Stomach (tissue), 9 donors: ENCODE measurements around the gene NNMT. TPM values are rescaled to one million over a fixed set of nuclear protein-coding genes. Genes with fewer than 3 reads are reported as not detected.
A peak's percentile ranks its signal among the peaks of the same experiment; 100 is the strongest.

Experiments
- DNase-seq, 2 donors: peaks; one replicate each; pipeline versions ENCODE4 v3.0.0 to v3.0.0-alpha.2; 2013 to 2019
- H3K27ac ChIP-seq, 5 donors: fragments of 200-600 bp in 4 of 5; sonication (generic) in 4 of 5; one replicate each; pipeline ENCODE4 v1.5.1; 2013 to 2019; ENCODE audit warnings: mild to moderate bottlenecking in 1 of 5, moderate library complexity in 1 of 5
- H3K27me3 ChIP-seq, 3 donors: fragments of 200-600 bp; sonication (generic); one replicate each; pipeline ENCODE4 v1.5.1; 2017 to 2019; ENCODE audit warnings: mixed run types in 1 of 3
- H3K36me3 ChIP-seq, 4 donors: fragments of 200-600 bp; sonication (generic); 1 replicate in 3 of 4; 2 replicates in 1 of 4; pipeline ENCODE4 v1.5.1; 2016 to 2019
- H3K4me1 ChIP-seq, 4 donors: fragments of 200-600 bp; sonication (generic); one replicate each; pipeline ENCODE4 v1.5.1; 2016 to 2019
- H3K4me3 ChIP-seq, 4 donors: fragments of 200-600 bp; sonication (generic) in 3 of 4; one replicate each; pipeline ENCODE4 v1.5.1; 2016 to 2019; ENCODE audit warnings: mild to moderate bottlenecking in 1 of 4
- H3K9me3 ChIP-seq, 4 donors: fragments of 200-600 bp; sonication (generic); one replicate each; pipeline ENCODE4 v1.5.1; 2016 to 2019
- EP300 ChIP-seq: sonication (generic); formaldehyde crosslinking; IDR thresholded peaks from one replicate; pipeline ENCODE4 v1.6.1; 2017; ENCODE audit warnings: antibody characterized with exemption
- POLR2A ChIP-seq, 4 donors: fragments of 450-650 bp; IDR thresholded peaks; one replicate each; pipeline ENCODE4 v1.6.1; 2016; ENCODE audit warnings: antibody characterized with exemption in 4 of 4, control low read depth in 2 of 4, mild to moderate bottlenecking in 1 of 4, moderate library complexity in 1 of 4
- POLR2AphosphoS5 ChIP-seq, 3 donors: sonication (generic); formaldehyde crosslinking; IDR thresholded peaks; one replicate each; pipeline ENCODE4 v1.6.1; 2016; ENCODE audit warnings: antibody characterized with exemption in 3 of 3
- WGBS, 5 donors: extraction: QIAGEN DNeasy Blood & Tissue Kit in 3 of 5; methylation state at CpG; one replicate each; pipeline versions ENCODE4 v1.1.5 to v1.1.7; 2013 to 2018; 5-methylcytosine and 5-hydroxymethylcytosine counted together
- intact Hi-C: fragments of 100-400 bp; cut with DNase I; formaldehyde crosslinking; loops from one replicate; pipeline ENCODE4 v1.15.1; 2023; ENCODE audit warnings: low total_unique reads
- polyA plus RNA-seq, 3 donors: library from polyadenylated mRNA; stranded (reverse); fragments of 200-250 nt; gene quantifications; one replicate each; pipeline ENCODE4 v1.2.3, GENCODE V29; 2013
- total RNA-seq, 5 donors: library from RNA; depleted of rRNA; stranded (reverse); fragments of >200 nt; gene quantifications; one replicate each; pipeline versions ENCODE4 v1.1.0 to v1.2.3, GENCODE V29; 2014 to 2016
- TF ChIP-seq, protein P1 (sequence below), 7 experiments: fragments of 450-650 bp in 4 of 7; fragments of 200-600 bp in 3 of 7; sonication (generic) in 3 of 7; IDR thresholded peaks; one replicate each; pipeline ENCODE4 v1.5.1; 2016 to 2019; ENCODE audit warnings: antibody characterized with exemption in 7 of 7, control low read depth in 2 of 7, mild to moderate bottlenecking in 1 of 7
- donor health status: healthy with polysubstance abuse.
- donor health status: Bipolar disorder and iron deficiency.
- donor health status: healthy.

Gene NNMT
- total and polyA plus RNA-seq, 8 donors: 35.1 to 451 (median 279) TPM

DNA sequence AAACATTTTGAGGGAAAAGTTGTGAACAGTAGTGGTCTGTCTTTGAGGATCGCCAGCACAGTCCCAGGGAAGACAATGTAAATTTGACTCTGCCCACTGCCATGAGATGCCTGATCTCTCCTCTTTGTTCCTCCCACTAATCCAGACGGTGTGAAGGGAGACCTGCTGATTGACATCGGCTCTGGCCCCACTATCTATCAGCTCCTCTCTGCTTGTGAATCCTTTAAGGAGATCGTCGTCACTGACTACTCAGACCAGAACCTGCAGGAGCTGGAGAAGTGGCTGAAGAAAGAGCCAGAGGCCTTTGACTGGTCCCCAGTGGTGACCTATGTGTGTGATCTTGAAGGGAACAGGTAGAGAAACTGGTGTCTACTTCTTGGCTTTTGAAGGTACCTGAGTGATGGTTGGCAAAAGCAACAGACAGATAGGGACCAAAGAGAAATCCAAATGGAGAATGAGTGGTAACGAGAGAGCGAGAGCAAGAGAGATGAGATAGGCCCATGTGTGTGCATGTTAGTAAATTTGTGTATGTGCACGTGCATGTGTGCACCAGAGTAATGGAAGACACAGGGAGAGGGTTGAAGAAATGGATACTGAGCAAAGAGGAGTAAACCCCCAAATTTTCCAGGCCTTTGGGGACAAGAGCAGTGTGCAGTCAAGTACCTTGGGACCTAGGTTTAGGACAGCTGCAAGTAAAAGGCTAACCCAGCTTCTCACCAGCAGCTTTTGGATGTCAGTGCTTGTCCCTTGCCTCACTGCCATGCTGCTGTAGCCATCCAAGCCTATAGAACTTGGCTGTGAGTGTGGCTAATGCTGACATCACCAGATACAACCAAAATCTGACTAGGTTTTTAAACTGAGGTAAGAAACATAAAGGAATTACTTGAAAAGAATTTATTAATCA, 1.9 kb downstream of the NNMT start:
- intact Hi-C loops: no loop called here

DNA sequence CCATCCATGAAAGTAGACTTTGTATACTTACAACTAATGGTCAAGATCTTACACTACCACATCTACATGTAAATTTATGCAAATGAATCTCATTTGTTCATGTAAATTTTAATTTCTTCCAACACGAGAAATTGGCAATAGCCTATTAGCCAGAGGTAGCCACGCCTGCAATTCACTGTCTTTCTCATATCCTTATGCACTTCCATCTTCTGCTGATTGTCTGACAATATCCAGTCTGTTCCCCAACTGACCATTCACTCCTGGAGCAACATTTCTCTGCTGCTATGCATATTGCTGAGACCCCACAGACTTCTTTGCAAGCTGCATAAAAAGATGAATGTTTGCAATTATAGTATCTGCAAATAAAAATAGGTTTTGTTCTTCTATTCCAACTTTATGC, 2.5 kb downstream of the NNMT start:
- H3K4me1 ChIP-seq: peaks cover 5 to 17% (median 14%) of the 10 kb centered on the region in 4 donors
- DNase-seq: no peak
- H3K9me3 ChIP-seq: peaks cover 0 to 8% (median 0%) of the 10 kb centered on the region in 4 donors
- peak overlapping the region in 4 of 5 donors; percentile 85 to 90 (median 89) for H3K27ac ChIP-seq
- 73 to 86% (median 83%) methylated on average over 2 of the region's 2 CpGs for WGBS, 5 donors
- TF ChIP-seq, protein P1, sequence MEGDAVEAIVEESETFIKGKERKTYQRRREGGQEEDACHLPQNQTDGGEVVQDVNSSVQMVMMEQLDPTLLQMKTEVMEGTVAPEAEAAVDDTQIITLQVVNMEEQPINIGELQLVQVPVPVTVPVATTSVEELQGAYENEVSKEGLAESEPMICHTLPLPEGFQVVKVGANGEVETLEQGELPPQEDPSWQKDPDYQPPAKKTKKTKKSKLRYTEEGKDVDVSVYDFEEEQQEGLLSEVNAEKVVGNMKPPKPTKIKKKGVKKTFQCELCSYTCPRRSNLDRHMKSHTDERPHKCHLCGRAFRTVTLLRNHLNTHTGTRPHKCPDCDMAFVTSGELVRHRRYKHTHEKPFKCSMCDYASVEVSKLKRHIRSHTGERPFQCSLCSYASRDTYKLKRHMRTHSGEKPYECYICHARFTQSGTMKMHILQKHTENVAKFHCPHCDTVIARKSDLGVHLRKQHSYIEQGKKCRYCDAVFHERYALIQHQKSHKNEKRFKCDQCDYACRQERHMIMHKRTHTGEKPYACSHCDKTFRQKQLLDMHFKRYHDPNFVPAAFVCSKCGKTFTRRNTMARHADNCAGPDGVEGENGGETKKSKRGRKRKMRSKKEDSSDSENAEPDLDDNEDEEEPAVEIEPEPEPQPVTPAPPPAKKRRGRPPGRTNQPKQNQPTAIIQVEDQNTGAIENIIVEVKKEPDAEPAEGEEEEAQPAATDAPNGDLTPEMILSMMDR (IDR thresholded peaks at IDR 0.05): no peak
- TF ChIP-seq EP300 (no peak), POLR2AphosphoS5 (IDR thresholded peaks at IDR 0.05) (no peak), POLR2A (IDR thresholded peaks at IDR 0.05) (no peak)
- peak overlapping the region; percentile 30 to 50 (median 42) for H3K4me3 ChIP-seq
- intact Hi-C loops: no loop called here
- H3K27me3 ChIP-seq: no peaks in the 10 kb centered on the region
- peaks cover 10 to 22% (median 15%) of the 10 kb centered on the region in 4 donors for H3K36me3 ChIP-seq

More for the DNA sequence above, 1.9 kb downstream of the NNMT start:
- H3K27ac ChIP-seq: peak overlapping the region in 4 of 5 donors; percentile 85 to 90 (median 89)
- peak overlapping the region; percentile 30 to 50 (median 42) for H3K4me3 ChIP-seq
- H3K9me3 ChIP-seq: peaks cover 0 to 8% (median 0%) of the 10 kb centered on the region in 4 donors
- TF ChIP-seq POLR2AphosphoS5 (IDR thresholded peaks at IDR 0.05) (no peak), POLR2A (IDR thresholded peaks at IDR 0.05) (no peak), EP300 (no peak)
- TF ChIP-seq, protein P1 (IDR thresholded peaks at IDR 0.05): no peak
- WGBS, 5 donors: 77 to 92% (median 85%) methylated on average over 8 of the region's 8 CpGs
- DNase-seq: no peak
- peaks cover 10 to 22% (median 15%) of the 10 kb centered on the region in 4 donors for H3K36me3 ChIP-seq
- peaks cover 7 to 21% (median 20%) of the 10 kb centered on the region in 4 donors for H3K4me1 ChIP-seq
- H3K27me3 ChIP-seq: no peaks in the 10 kb centered on the region

DNA sequence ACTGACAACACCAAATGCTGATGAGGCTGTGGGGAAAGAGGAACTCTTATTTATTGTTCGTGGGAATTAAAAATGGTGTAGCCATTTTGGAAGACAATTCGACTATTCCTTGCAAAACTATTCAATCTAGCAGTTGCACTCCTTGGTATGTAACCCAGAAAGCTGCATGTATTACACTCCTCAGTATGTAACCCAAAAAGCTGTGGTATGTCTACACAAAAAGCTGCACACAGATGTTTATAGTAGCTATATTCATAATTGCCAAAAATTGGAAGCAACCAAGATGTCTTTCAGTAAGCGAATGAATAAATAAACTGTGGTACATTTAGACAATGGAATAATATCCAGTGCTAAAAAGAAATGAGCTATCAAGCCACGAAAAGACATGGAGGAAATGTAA, 4.9 kb downstream of the NNMT start:
- Histone ChIP-seq H3K36me3 (peaks cover 10 to 22% (median 19%) of the 10 kb centered on the region in 4 donors), H3K4me1 (peaks cover 0 to 5% (median 0%) of the 10 kb centered on the region in 4 donors), H3K4me3 (peak overlapping the region in 2 of 4 donors; percentile 46 to 50), H3K27me3 (no peaks in the 10 kb centered on the region), H3K9me3 (peaks cover 0 to 8% (median 0%) of the 10 kb centered on the region in 4 donors), H3K27ac (no peak overlapping the region)
- intact Hi-C loops: no loop called here
- 86 to 90% (median 88%) methylated on average over 4 of the region's 4 CpGs for WGBS, 5 donors
- no peak for DNase-seq
- TF ChIP-seq POLR2A (IDR thresholded peaks at IDR 0.05) (no peak), POLR2AphosphoS5 (IDR thresholded peaks at IDR 0.05) (no peak), EP300 (no peak)
- TF ChIP-seq, protein P1 (IDR thresholded peaks at IDR 0.05): no peak

- DNase-seq: no peak
- peaks cover 0 to 8% (median 0%) of the 10 kb centered on the region in 4 donors for H3K9me3 ChIP-seq
- intact Hi-C loops: no loop called here
- no peaks in the 10 kb centered on the region for H3K27me3 ChIP-seq
- peaks cover 0 to 2% (median 0%) of the 10 kb centered on the region in 4 donors for H3K4me1 ChIP-seq
- peaks cover 10 to 22% (median 19%) of the 10 kb centered on the region in 4 donors for H3K36me3 ChIP-seq
- TF ChIP-seq EP300 (no peak), POLR2AphosphoS5 (IDR thresholded peaks at IDR 0.05) (no peak), POLR2A (IDR thresholded peaks at IDR 0.05) (no peak)
- TF ChIP-seq, protein P1 (IDR thresholded peaks at IDR 0.05): no peak
- H3K27ac ChIP-seq: no peak overlapping the region
- H3K4me3 ChIP-seq: peak overlapping the region in 2 of 4 donors; percentile 46 to 50
These were observed 5.7 kb downstream of the NNMT start for GRCh38 chr11:114301927-114302326.
